K562 (cell line): ENCODE results near the gene CZIB. TPM values are rescaled to one million over a fixed set of nuclear protein-coding genes. Genes with fewer than 3 reads are reported as not detected.

ENCODE experiments used
- ATF4 ChIP-seq: fragments of 450-650 bp; formaldehyde crosslinking; IDR thresholded peaks from 2 replicates; pipeline ENCODE4 v1.4.0; 2022; ENCODE audit warnings: mild to moderate bottlenecking, moderate library complexity
- BDP1 ChIP-seq: IDR thresholded peaks from 3 replicates; pipeline ENCODE4 v1.6.1; 2011; ENCODE audit not compliant: insufficient read length, insufficient read depth
- BRD4 ChIP-seq: fragments of 200-600 bp; sonication (generic); IDR thresholded peaks from 2 replicates; pipeline ENCODE4 v1.6.1; 2017; ENCODE audit warnings: inconsistent platforms
- BRF2 ChIP-seq: IDR thresholded peaks from 3 replicates; pipeline ENCODE4 v1.6.1; 2011; ENCODE audit warnings: borderline replicate concordance, mild to moderate bottlenecking; ENCODE audit not compliant: insufficient read length, insufficient read depth
- CCAR2 ChIP-seq: fragments of 200-400 bp; formaldehyde crosslinking; IDR thresholded peaks from 2 replicates; pipeline ENCODE4 v1.6.1; 2017; ENCODE audit warnings: mild to moderate bottlenecking, low read depth, low read length
- CHD1 ChIP-seq: fragments of 200-600 bp; sonication (generic); IDR thresholded peaks from one replicate; pipeline ENCODE4 v1.6.1; 2012; ENCODE audit warnings: mild to moderate bottlenecking, moderate library complexity, low read length, inconsistent platforms
- CREB3L1 ChIP-seq: fragments of 450-650 bp; IDR thresholded peaks from 2 replicates; pipeline ENCODE4 v1.6.1; 2014; ENCODE audit warnings: low read depth, mild to moderate bottlenecking, moderate library complexity, borderline replicate concordance
- FOXK2 ChIP-seq, 2 experiments: fragments of 450-650 bp; IDR thresholded peaks in 1 of 2; conservative IDR thresholded peaks in 1 of 2; 2 replicates each; pipeline ENCODE4 v1.6.1; 2016; ENCODE audit warnings: low read depth in 2 of 2, mild to moderate bottlenecking in 1 of 2
- HDGF ChIP-seq: fragments of 450-650 bp; IDR thresholded peaks from 2 replicates; pipeline ENCODE4 v1.6.1; 2016
- KAT8 ChIP-seq: fragments of 450-650 bp; IDR thresholded peaks from 2 replicates; pipeline ENCODE4 v1.6.1; 2016; ENCODE audit warnings: low read depth, mild to moderate bottlenecking
- NR1H2 ChIP-seq: sonication (generic); formaldehyde crosslinking; IDR thresholded peaks from 2 replicates; pipeline ENCODE4 v1.4.0; 2020; ENCODE audit warnings: mild to moderate bottlenecking, missing genetic modification reagents
- PRDM10 ChIP-seq: fragments of 450-650 bp; IDR thresholded peaks from 2 replicates; pipeline ENCODE4 v1.6.1; 2018; ENCODE audit not compliant: partially characterized antibody
- STAT5A ChIP-seq: IDR thresholded peaks from 2 replicates; pipeline ENCODE4 v1.6.1; 2012; ENCODE audit warnings: low read length, inconsistent platforms, borderline replicate concordance
- ZBTB26 ChIP-seq: fragments of 450-650 bp; formaldehyde crosslinking; IDR thresholded peaks from 2 replicates; pipeline ENCODE4 v1.4.0; 2022; ENCODE audit warnings: missing genetic modification characterization
- ZBTB9 ChIP-seq: fragments of 450-650 bp; formaldehyde crosslinking; IDR thresholded peaks from 2 replicates; pipeline ENCODE4 v1.4.0; 2020; ENCODE audit warnings: mild to moderate bottlenecking, moderate library complexity
- ZNF77 ChIP-seq: fragments of 250-450 bp; sonication (Bioruptor Pico); IDR thresholded peaks from 2 replicates; pipeline ENCODE4 v1.5.0; 2020
- polyA plus RNA-seq, 8 experiments: library from polyadenylated mRNA; depleted of rRNA in 4 of 8; stranded (reverse) in 5 of 8; unstranded in 3 of 8; fragments of >200 nt; fragmentation: Nextera tagmentation in 2 of 8; fragmentation: Illumina TruSeq in 1 of 8; extraction: Ambion mirVana in 2 of 8; extraction: Trizol in 1 of 8; gene quantifications; 2 replicates each; pipeline versions ENCODE4 v1.2.1 to v1.2.3, GENCODE V29; 2011 to 2014; ENCODE audit warnings: inconsistent platforms in 1 of 8, missing spikeins in 1 of 8
- total RNA-seq, 7 experiments: library from RNA; depleted of rRNA in 6 of 7; stranded (reverse); fragments of >200 nt in 6 of 7; fragmentation: Illumina TruSeq in 2 of 7; extraction: Trizol in 2 of 7; gene quantifications; 2 replicates each; pipeline versions ENCODE4 v1.2.1 to v1.2.3, GENCODE V29; 2011 to 2021; ENCODE audit warnings: low replicate concordance in 1 of 7

Gene CZIB
- total and polyA plus RNA-seq, 9 of the 15 experiments (the other 6 are each of a cell fraction or from before 2014, with no cell fraction given): 52.6 to 111 (median 80.0) TPM

GRCh38 chr1:53220171-53220961 is at the start of gene CZIB (continued):
- TF ChIP-seq BRF2 (no peak), HDGF (no peak), BRD4 (no peak), KAT8 (no peak), ZBTB9 (CRISPR knock-in tag) (peak; percentile 77; the same call in 1 of the 2 replicates), ATF4 (CRISPR knock-in tag) (peak; percentile 51; the same call in 1 of the 2 replicates), PRDM10 (peak; percentile 37), FOXK2 (conservative IDR thresholded peaks at IDR 0.05 in 1 of 2, IDR thresholded peaks at IDR 0.05 in 1 of 2; ENCODE audit: low read depth in 2 of 2) (peak in 1 of 2 experiments; percentile 64; a peak in 2 of 4 replicates), CHD1 (peak; percentile 69), ZNF77 (no peak), CCAR2 (no peak), NR1H2 (CRISPR knock-in tag) (peak; percentile 72; the same call in 1 of the 2 replicates), CREB3L1 (peak; percentile 93), STAT5A (no peak; the same call in 1 of the 2 replicates), ZBTB26 (CRISPR knock-in tag) (0 out of 2 replicates have a peak, but pooled peaks have one; percentile 8), BDP1 (no peak)
